ENCODE results near the gene KIAA0753. TPM values are rescaled to one million over a fixed set of nuclear protein-coding genes. Genes with fewer than 3 reads are reported as not detected.
"Not testable (repeated sequence)": the region's sequence is repeated elsewhere in the genome, so short reads cannot be mapped to it uniquely, and the experiment has no call there.

KIAA0753 gene
- total and polyA plus RNA-seq, 2 experiments from 2014 or later = 6.9 to 20.5 TPM

GRCh38 chr17:6660101-6660500 lies 19.6 kb upstream of the KIAA0753 start:
- Histone ChIP-seq H3K27ac (no peak overlapping the region), H3K4me1 (ENCODE audit: insufficient read depth) (no peaks in the 10 kb centered on the region), H3F3A (ENCODE audit: insufficient read depth) (no peaks in the 10 kb centered on the region), H3K36me3 (ENCODE audit: low read depth) (no peaks in the 10 kb centered on the region), H3K4me3 (no peak overlapping the region), H3K9me3 (ENCODE audit: low read depth) (no peaks in the 10 kb centered on the region), H3K9ac (no peak overlapping the region), H3K4me2 (ENCODE audit: unreplicated experiment) (no peak overlapping the region), H3K27me3 (replicated peaks; ENCODE audit: insufficient read depth) (peaks cover 30% of the 10 kb centered on the region), H3K9me2 (ENCODE audit: insufficient read depth) (no peaks in the 10 kb centered on the region), H4K20me1 (ENCODE audit: insufficient read depth) (no peaks in the 10 kb centered on the region), H2AFZ (no peak overlapping the region), H3K79me2 (ENCODE audit: insufficient read depth) (no peaks in the 10 kb centered on the region)
- no peak for TF ChIP-seq EZH2phosphoT487 (IDR thresholded peaks at IDR 0.05; ENCODE audit: insufficient read depth, low read depth)
- TF ChIP-seq EZH2 (IDR thresholded peaks at IDR 0.05; ENCODE audit: insufficient read depth, poor library complexity, severe bottlenecking) = no peak
- no peak for DNase-seq
- in situ Hi-C loops (cut with MboI) = loop anchor here (10.0 kb wide), 2 partner anchors 175 to 345 kb away; partner anchors contain the start of gene TEKT1
- 76% methylated on average over 9 of the region's 9 CpGs for WGBS, 2 experiments (ENCODE audit: low coverage in 1 of 2, low lambda C conversion rate in 2 of 2, missing lambda C conversion rate in 2 of 2)

GRCh38 chr17:6658411-6658810 lies 17.9 kb upstream of the KIAA0753 start:
- H3K27ac ChIP-seq; H2AFZ ChIP-seq; H3K9me2 ChIP-seq (ENCODE audit: insufficient read depth); in situ Hi-C loops (cut with MboI); H3K4me2 ChIP-seq (ENCODE audit: unreplicated experiment); H3K4me1 ChIP-seq (ENCODE audit: insufficient read depth); H3K9ac ChIP-seq; H3K79me2 ChIP-seq (ENCODE audit: insufficient read depth); H3K9me3 ChIP-seq (ENCODE audit: low read depth); H3K36me3 ChIP-seq (ENCODE audit: low read depth); H3F3A ChIP-seq (ENCODE audit: insufficient read depth); DNase-seq; H4K20me1 ChIP-seq (ENCODE audit: insufficient read depth); H3K4me3 ChIP-seq: not testable (repeated sequence)
- peaks cover 38% of the 10 kb centered on the region for H3K27me3 ChIP-seq (replicated peaks; ENCODE audit: insufficient read depth)
- 82 to 85% methylated on average over 5 of the region's 5 CpGs for WGBS, 2 experiments (ENCODE audit: low coverage in 1 of 2, low lambda C conversion rate in 2 of 2, missing lambda C conversion rate in 2 of 2)

- in situ Hi-C loops (cut with MboI) = no loop called here
- Histone ChIP-seq H3K27ac (no peak overlapping the region), H4K20me1 (ENCODE audit: insufficient read depth) (no peaks in the 10 kb centered on the region), H3K4me2 (ENCODE audit: unreplicated experiment) (no peak overlapping the region), H3K9ac (no peak overlapping the region), H3K79me2 (ENCODE audit: insufficient read depth) (no peaks in the 10 kb centered on the region), H2AFZ (no peak overlapping the region), H3K4me1 (ENCODE audit: insufficient read depth) (0 out of 2 replicates have a peak, but pooled peaks cover 6% of the 10 kb centered on the region), H3K9me3 (ENCODE audit: low read depth) (no peaks in the 10 kb centered on the region), H3K4me3 (no peak overlapping the region), H3K27me3 (replicated peaks; ENCODE audit: insufficient read depth) (peaks cover 38% of the 10 kb centered on the region), H3K36me3 (ENCODE audit: low read depth) (no peaks in the 10 kb centered on the region), H3K9me2 (ENCODE audit: insufficient read depth) (no peaks in the 10 kb centered on the region), H3F3A (ENCODE audit: insufficient read depth) (peaks cover 7% of the 10 kb centered on the region; the same call in 1 of the 2 replicates)
- 70 to 72% methylated on average over 18 of the region's 18 CpGs for WGBS, 2 experiments (ENCODE audit: low coverage in 1 of 2, low lambda C conversion rate in 2 of 2, missing lambda C conversion rate in 2 of 2)
- TF ChIP-seq EZH2phosphoT487 (IDR thresholded peaks at IDR 0.05; ENCODE audit: insufficient read depth, low read depth) (no peak), EZH2 (IDR thresholded peaks at IDR 0.05; ENCODE audit: insufficient read depth, poor library complexity, severe bottlenecking) (no peak)
- no peak for DNase-seq
Observed at GRCh38 chr17:6657633-6658287, 17.2 kb upstream of the KIAA0753 start.

- H3K9ac ChIP-seq; H2AFZ ChIP-seq; H3K79me2 ChIP-seq (ENCODE audit: insufficient read depth); H3K9me3 ChIP-seq (ENCODE audit: low read depth); DNase-seq; in situ Hi-C loops (cut with MboI); H3K27ac ChIP-seq; H3K4me2 ChIP-seq (ENCODE audit: unreplicated experiment); H4K20me1 ChIP-seq (ENCODE audit: insufficient read depth); H3K36me3 ChIP-seq (ENCODE audit: low read depth); H3K9me2 ChIP-seq (ENCODE audit: insufficient read depth); H3K4me3 ChIP-seq: not testable (repeated sequence)
- Histone ChIP-seq H3K27me3 (replicated peaks; ENCODE audit: insufficient read depth) (peaks cover 35% of the 10 kb centered on the region), H3F3A (ENCODE audit: insufficient read depth) (peaks cover 12% of the 10 kb centered on the region; the same call in 1 of the 2 replicates), H3K4me1 (ENCODE audit: insufficient read depth) (peaks cover 14% of the 10 kb centered on the region; the same call in 1 of the 2 replicates)
- WGBS, 2 experiments (ENCODE audit: low coverage in 1 of 2, low lambda C conversion rate in 2 of 2, missing lambda C conversion rate in 2 of 2) = 3% methylated on average over 42 to 55 of the region's 55 CpGs
Observed at GRCh38 chr17:6656797-6657632, 16.5 kb upstream of the KIAA0753 start.

GRCh38 chr17:6655732-6656361 lies 15.3 kb upstream of the KIAA0753 start:
- H3K9me2 ChIP-seq (ENCODE audit: insufficient read depth); H3K27ac ChIP-seq; H3K9ac ChIP-seq; H2AFZ ChIP-seq; H3K79me2 ChIP-seq (ENCODE audit: insufficient read depth); H4K20me1 ChIP-seq (ENCODE audit: insufficient read depth); in situ Hi-C loops (cut with MboI); DNase-seq; H3K36me3 ChIP-seq (ENCODE audit: low read depth); H3K9me3 ChIP-seq (ENCODE audit: low read depth): not testable (repeated sequence)
- H3K4me3 ChIP-seq = peak overlapping the region; percentile 37
- peaks cover 14% of the 10 kb centered on the region; the same call in 1 of the 2 replicates for H3K4me1 ChIP-seq (ENCODE audit: insufficient read depth)
- H3K4me2 ChIP-seq (ENCODE audit: unreplicated experiment) = peak overlapping the region; percentile 20
- 1 to 4% methylated on average over 16 to 37 of the region's 41 CpGs for WGBS, 2 experiments (ENCODE audit: low coverage in 1 of 2, low lambda C conversion rate in 2 of 2, missing lambda C conversion rate in 2 of 2)
- H3K27me3 ChIP-seq (replicated peaks; ENCODE audit: insufficient read depth) = peaks cover 27% of the 10 kb centered on the region
- H3F3A ChIP-seq (ENCODE audit: insufficient read depth) = peaks cover 15% of the 10 kb centered on the region; the same call in 1 of the 2 replicates
